SJCRH30 (cell line): ENCODE data around the gene HIGD1A. TPM values are rescaled to one million over a fixed set of nuclear protein-coding genes. Genes with fewer than 3 reads are reported as not detected.

Experiments
- DNase-seq, 2 experiments: peaks; one replicate each; pipeline ENCODE4 v3.0.0-alpha.2; 2015 to 2020
- H3K27ac ChIP-seq: fragments of 250-450 bp; sonication (Bioruptor Pico); 2 replicates; pipeline ENCODE4 v1.5.1; 2020; ENCODE audit warnings: mild to moderate bottlenecking, moderate library complexity
- H3K27me3 ChIP-seq: fragments of 250-450 bp; sonication (Bioruptor Pico); 2 replicates; pipeline ENCODE4 v1.5.1; 2020; ENCODE audit warnings: mild to moderate bottlenecking, moderate library complexity
- H3K36me3 ChIP-seq: fragments of 250-450 bp; sonication (Bioruptor Pico); 2 replicates; pipeline ENCODE4 v1.5.1; 2020; ENCODE audit warnings: mild to moderate bottlenecking, moderate library complexity
- H3K4me1 ChIP-seq: fragments of 250-450 bp; sonication (Bioruptor Pico); 2 replicates; pipeline ENCODE4 v1.5.1; 2020; ENCODE audit warnings: mild to moderate bottlenecking, moderate library complexity
- H3K4me3 ChIP-seq: fragments of 250-450 bp; sonication (Bioruptor Pico); 2 replicates; pipeline ENCODE4 v1.5.1; 2020; ENCODE audit warnings: mild to moderate bottlenecking, moderate library complexity
- H3K9me3 ChIP-seq: fragments of 250-450 bp; sonication (Bioruptor Pico); replicated peaks from 2 replicates; pipeline ENCODE4 v1.5.1; 2020; ENCODE audit warnings: mild to moderate bottlenecking, moderate library complexity
- total RNA-seq: library from RNA; depleted of rRNA; stranded (reverse); fragments of >200 nt; shearing (Covaris generic); gene quantifications from 2 replicates; pipeline ENCODE4 v1.2.3, GENCODE V29; 2014; rRNA removed

The HIGD1A gene
- total RNA-seq, 1 experiment from 2014 or later: 171 TPM

DNA sequence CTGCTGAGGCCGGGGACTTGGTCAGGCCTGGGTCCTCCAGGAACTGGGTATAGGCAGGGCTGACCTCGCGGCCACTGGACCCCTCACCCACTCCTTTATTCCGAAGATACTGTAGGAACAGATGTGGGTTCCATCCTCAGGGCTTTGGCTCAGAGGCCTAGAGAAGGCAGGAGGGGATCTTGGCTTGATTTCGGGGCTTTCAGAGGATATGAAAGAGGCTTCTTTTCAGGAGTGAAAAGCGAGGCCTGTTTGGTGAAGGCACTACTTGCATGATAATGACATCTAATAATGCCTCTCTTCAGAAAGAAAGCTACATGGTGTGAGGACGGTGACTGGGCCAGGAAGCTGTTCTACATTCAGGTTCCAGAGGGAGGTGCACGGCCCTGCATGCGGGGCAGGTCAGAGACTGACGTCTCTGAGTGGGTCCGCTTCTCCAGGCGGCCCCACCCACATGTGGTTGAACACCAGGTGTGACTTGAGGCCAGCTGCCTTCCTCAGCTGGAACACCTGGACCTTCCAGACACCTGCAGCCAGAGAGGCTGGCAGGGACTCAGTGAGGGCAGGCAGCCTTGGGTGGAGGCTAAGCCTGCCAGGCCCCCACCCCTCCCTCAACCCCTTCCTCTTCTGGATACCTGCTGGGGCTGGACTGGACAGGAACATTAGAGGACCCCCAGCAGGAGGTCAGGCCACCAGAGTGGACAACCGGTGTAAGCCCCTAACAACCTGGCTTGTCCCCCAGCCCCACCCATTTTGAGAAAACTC, 70.6 kb downstream of the HIGD1A start:
- H3K9me3 ChIP-seq: no peaks in the 10 kb centered on the region
- no peak overlapping the region for H3K27ac ChIP-seq
- H3K36me3 ChIP-seq: no peaks in the 10 kb centered on the region
- H3K4me1 ChIP-seq: no peaks in the 10 kb centered on the region; the same call in 1 of the 2 replicates
- H3K4me3 ChIP-seq: no peak overlapping the region
- no peak for DNase-seq
- no peaks in the 10 kb centered on the region for H3K27me3 ChIP-seq

Other genes with a start within 250 kb of the HIGD1A start
- 24.8 and 27.2 TPM in 2 replicates for gene SEC22C, start 222.5 kb downstream of the HIGD1A start, total RNA-seq
- gene SS18L2, start 213.6 kb downstream of the HIGD1A start, total RNA-seq: 36.6 and 38.5 TPM in 2 replicates
- gene NKTR, start 203.8 kb downstream of the HIGD1A start, total RNA-seq: 25.9 and 40.6 TPM in 2 replicates
- 3.5 and 4.0 TPM in 2 replicates for gene ZBTB47, start 150.8 kb downstream of the HIGD1A start, total RNA-seq
- gene KLHL40, start 119.0 kb downstream of the HIGD1A start, total RNA-seq: 0.59 and 0.71 TPM in 2 replicates
- not detected in 2 replicates for gene HHATL, start 101.7 kb downstream of the HIGD1A start, total RNA-seq
- gene CCDC13, start 31.2 kb downstream of the HIGD1A start, total RNA-seq: 0.33 and 0.34 TPM in 2 replicates
- gene ACKR2, start 5.0 kb upstream of the HIGD1A start, total RNA-seq: not detected in 2 replicates
- gene CYP8B1, start 71.4 kb upstream of the HIGD1A start, total RNA-seq: not detected in 2 replicates
- gene ZNF662, start 101.7 kb upstream of the HIGD1A start, total RNA-seq: not detected in 2 replicates
- not detected in 2 replicates for gene GASK1A, start 174.8 kb upstream of the HIGD1A start, total RNA-seq